Measurements from ENCODE around the gene KCNK1.

DNA sequence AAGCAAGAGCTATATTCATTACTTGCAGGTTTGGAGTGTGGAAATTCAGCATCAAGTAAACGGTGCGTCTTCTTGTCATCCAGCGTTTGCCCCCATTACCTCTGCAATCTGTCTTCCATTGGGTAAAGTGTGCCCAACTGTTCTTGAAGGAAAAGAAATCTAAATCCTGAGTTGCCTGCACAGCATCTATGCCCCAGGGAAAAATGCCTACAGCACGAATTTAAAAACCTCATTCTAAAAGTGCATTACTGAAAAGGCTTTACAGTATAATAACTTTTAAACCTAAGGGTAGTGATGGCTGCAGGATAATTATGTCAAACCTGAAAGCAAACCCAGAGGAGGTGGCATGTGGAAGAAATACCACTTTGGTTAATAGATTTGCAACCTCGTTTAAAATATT lies 37.2 kb downstream of the KCNK1 start:
- TF ChIP-seq, protein P1, sequence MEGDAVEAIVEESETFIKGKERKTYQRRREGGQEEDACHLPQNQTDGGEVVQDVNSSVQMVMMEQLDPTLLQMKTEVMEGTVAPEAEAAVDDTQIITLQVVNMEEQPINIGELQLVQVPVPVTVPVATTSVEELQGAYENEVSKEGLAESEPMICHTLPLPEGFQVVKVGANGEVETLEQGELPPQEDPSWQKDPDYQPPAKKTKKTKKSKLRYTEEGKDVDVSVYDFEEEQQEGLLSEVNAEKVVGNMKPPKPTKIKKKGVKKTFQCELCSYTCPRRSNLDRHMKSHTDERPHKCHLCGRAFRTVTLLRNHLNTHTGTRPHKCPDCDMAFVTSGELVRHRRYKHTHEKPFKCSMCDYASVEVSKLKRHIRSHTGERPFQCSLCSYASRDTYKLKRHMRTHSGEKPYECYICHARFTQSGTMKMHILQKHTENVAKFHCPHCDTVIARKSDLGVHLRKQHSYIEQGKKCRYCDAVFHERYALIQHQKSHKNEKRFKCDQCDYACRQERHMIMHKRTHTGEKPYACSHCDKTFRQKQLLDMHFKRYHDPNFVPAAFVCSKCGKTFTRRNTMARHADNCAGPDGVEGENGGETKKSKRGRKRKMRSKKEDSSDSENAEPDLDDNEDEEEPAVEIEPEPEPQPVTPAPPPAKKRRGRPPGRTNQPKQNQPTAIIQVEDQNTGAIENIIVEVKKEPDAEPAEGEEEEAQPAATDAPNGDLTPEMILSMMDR (IDR thresholded peaks at IDR 0.05; ENCODE audit: low read depth, low read length) = no peak
- no peak for TF ChIP-seq EZH2phosphoT487 (IDR thresholded peaks at IDR 0.05; ENCODE audit: low read depth)

Measured in OCI-LY3 (cell line).